ENCODE results near the gene FANK1.

- TF ChIP-seq YY1 (IDR thresholded peaks at IDR 0.05; ENCODE audit: insufficient read depth, insufficient read length) (no peak), SUZ12 (IDR thresholded peaks at IDR 0.05; ENCODE audit: extremely low read depth, insufficient read depth, insufficient read length) (no peak), ZNF274 (IDR thresholded peaks at IDR 0.05; ENCODE audit: low read depth, low read length) (no peak)
Observed at GRCh38 chr10:125997586-125997985, 101.2 kb downstream of the FANK1 start.

Measured in NT2/D1 (cell line).